ENCODE results near the gene ENOX1. TPM values are rescaled to one million over a fixed set of nuclear protein-coding genes. Genes with fewer than 3 reads are reported as not detected.

The ENOX1 gene
- total RNA-seq, 6 experiments from 2014 or later: 0.50 to 3.2 (median 0.64) TPM

GRCh38 chr13:43388282-43389034 lies 398.3 kb downstream of the ENOX1 start:
- H3K36me3 Mint-ChIP-seq (ENCODE audit: low read depth): no peaks in the 10 kb centered on the region
- DNase-seq: no peak
- no peaks in the 10 kb centered on the region for H3K4me1 Mint-ChIP-seq (ENCODE audit: low read depth)
- H3K4me3 Mint-ChIP-seq: no peak overlapping the region
- TF ChIP-seq, protein P1, sequence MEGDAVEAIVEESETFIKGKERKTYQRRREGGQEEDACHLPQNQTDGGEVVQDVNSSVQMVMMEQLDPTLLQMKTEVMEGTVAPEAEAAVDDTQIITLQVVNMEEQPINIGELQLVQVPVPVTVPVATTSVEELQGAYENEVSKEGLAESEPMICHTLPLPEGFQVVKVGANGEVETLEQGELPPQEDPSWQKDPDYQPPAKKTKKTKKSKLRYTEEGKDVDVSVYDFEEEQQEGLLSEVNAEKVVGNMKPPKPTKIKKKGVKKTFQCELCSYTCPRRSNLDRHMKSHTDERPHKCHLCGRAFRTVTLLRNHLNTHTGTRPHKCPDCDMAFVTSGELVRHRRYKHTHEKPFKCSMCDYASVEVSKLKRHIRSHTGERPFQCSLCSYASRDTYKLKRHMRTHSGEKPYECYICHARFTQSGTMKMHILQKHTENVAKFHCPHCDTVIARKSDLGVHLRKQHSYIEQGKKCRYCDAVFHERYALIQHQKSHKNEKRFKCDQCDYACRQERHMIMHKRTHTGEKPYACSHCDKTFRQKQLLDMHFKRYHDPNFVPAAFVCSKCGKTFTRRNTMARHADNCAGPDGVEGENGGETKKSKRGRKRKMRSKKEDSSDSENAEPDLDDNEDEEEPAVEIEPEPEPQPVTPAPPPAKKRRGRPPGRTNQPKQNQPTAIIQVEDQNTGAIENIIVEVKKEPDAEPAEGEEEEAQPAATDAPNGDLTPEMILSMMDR (IDR thresholded peaks at IDR 0.05): no peak
- no peak overlapping the region for H3K27ac Mint-ChIP-seq
- peaks cover 4% of the 10 kb centered on the region for H3K27me3 Mint-ChIP-seq (ENCODE audit: insufficient read depth)
- H3K9me3 Mint-ChIP-seq: no peaks in the 10 kb centered on the region

DNA sequence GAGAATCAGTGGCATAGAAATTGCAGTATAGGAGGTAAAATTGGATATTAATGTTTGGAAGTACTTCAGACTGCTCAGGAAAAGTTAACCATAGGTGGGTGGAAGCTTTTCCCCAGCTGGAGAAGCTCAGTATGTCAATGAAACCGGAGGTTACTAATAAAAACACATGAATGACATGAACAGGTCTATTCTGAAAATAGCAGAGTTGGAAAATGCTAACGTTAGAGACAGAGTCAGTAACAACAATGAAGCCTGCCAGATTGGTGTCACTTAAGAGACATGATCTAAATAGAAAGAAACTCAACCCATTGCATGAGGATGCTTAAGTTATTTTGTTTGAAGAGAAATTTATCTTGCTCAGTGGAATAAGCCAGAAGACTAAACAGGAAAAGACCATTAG lies 398.9 kb downstream of the ENOX1 start:
- Mint-ChIP-seq H3K36me3 (ENCODE audit: low read depth) (no peaks in the 10 kb centered on the region), H3K4me3 (no peak overlapping the region), H3K27me3 (ENCODE audit: insufficient read depth) (peaks cover 5% of the 10 kb centered on the region), H3K4me1 (ENCODE audit: low read depth) (no peaks in the 10 kb centered on the region), H3K9me3 (no peaks in the 10 kb centered on the region), H3K27ac (no peak overlapping the region)
- DNase-seq: no peak
- TF ChIP-seq, protein P1 (IDR thresholded peaks at IDR 0.05): no peak

- Mint-ChIP-seq H3K4me3 (no peak overlapping the region), H3K27ac (no peak overlapping the region), H3K9me3 (peaks cover 14% of the 10 kb centered on the region), H3K4me1 (ENCODE audit: low read depth) (no peaks in the 10 kb centered on the region), H3K27me3 (ENCODE audit: insufficient read depth) (peaks cover 5% of the 10 kb centered on the region), H3K36me3 (ENCODE audit: low read depth) (peaks cover 14% of the 10 kb centered on the region; the same call in 1 of the 2 replicates)
- TF ChIP-seq, protein P1 (IDR thresholded peaks at IDR 0.05): no peak
- no peak for DNase-seq
Measured at GRCh38 chr13:43383498-43384165, 403.1 kb downstream of the ENOX1 start.

GRCh38 chr13:43379738-43380137 lies 407.0 kb downstream of the ENOX1 start:
- peaks cover 14% of the 10 kb centered on the region; the same call in 1 of the 2 replicates for H3K36me3 Mint-ChIP-seq (ENCODE audit: low read depth)
- DNase-seq: no peak

DNA sequence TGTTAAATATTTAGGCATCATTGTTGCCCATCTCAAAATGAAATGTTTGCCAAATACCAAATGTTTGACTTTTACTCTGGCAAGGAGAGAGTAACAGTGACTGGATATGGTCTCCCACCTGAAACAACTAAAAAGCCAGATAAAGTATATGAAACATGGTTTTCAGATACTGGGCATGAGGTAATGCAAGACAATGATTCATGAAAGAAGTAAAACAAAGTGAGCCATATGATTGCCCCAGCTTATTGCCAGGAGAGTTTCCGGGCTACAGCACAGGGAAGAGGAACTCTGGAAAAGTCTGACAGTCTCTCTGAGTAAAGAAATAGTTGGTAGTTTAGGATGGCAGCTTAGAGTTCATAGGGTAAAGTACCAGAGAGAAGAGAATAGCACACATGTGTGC lies 408.8 kb downstream of the ENOX1 start:
- TF ChIP-seq, protein P1 (IDR thresholded peaks at IDR 0.05): no peak
- Mint-ChIP-seq H3K27me3 (ENCODE audit: insufficient read depth) (peaks cover 4% of the 10 kb centered on the region), H3K4me1 (ENCODE audit: low read depth) (peaks cover 10% of the 10 kb centered on the region), H3K27ac (no peak overlapping the region), H3K4me3 (no peak overlapping the region), H3K36me3 (ENCODE audit: low read depth) (peaks cover 14% of the 10 kb centered on the region; the same call in 1 of the 2 replicates), H3K9me3 (peaks cover 14% of the 10 kb centered on the region)
- no peak for DNase-seq

More at GRCh38 chr13:43379738-43380137, 407.0 kb downstream of the ENOX1 start:
- H3K4me3 Mint-ChIP-seq: no peak overlapping the region
- H3K9me3 Mint-ChIP-seq: peaks cover 14% of the 10 kb centered on the region
- H3K4me1 Mint-ChIP-seq (ENCODE audit: low read depth): peaks cover 4% of the 10 kb centered on the region
- TF ChIP-seq, protein P1 (IDR thresholded peaks at IDR 0.05): no peak
- no peak overlapping the region for H3K27ac Mint-ChIP-seq
- peaks cover 9% of the 10 kb centered on the region for H3K27me3 Mint-ChIP-seq (ENCODE audit: insufficient read depth)
